Measurements from ENCODE around the gene PLA1A.

GRCh38 chr3:119598410-119599098, 869 bp downstream of the PLA1A start:
- TF ChIP-seq CTCF (IDR thresholded peaks at IDR 0.05) (no peak), POLR2A (IDR thresholded peaks at IDR 0.05) (no peak)
